Neutrophil (primary cell): ENCODE data around the gene STX12.

ENCODE experiments used
- H3K27ac ChIP-seq: fragments of 200-600 bp; sonication (generic); 2 replicates; pipeline ENCODE4 v1.5.1; 2016; ENCODE audit warnings: mild to moderate bottlenecking, moderate library complexity
- H3K27me3 ChIP-seq: fragments of 200-600 bp; sonication (generic); 2 replicates; pipeline ENCODE4 v1.6.0; 2016; ENCODE audit warnings: mild to moderate bottlenecking
- H3K36me3 ChIP-seq: fragments of 200-600 bp; sonication (generic); 2 replicates; pipeline ENCODE4 v1.5.1; 2017
- H3K4me1 ChIP-seq, 2 experiments: fragments of 200-600 bp in 1 of 2; sonication (generic) in 1 of 2; 1 replicate in 1 of 2; 2 replicates in 1 of 2; pipeline versions ENCODE4 v1.5.1 to v1.6.1; 2013 to 2016; ENCODE audit warnings: low read depth in 1 of 2, low read length in 1 of 2, mild to moderate bottlenecking in 1 of 2, moderate library complexity in 1 of 2; ENCODE audit not compliant: control insufficient read depth in 1 of 2, insufficient read depth in 1 of 2
- H3K4me3 ChIP-seq, 2 experiments: fragments of 200-600 bp in 1 of 2; sonication (generic) in 1 of 2; 1 replicate in 1 of 2; 2 replicates in 1 of 2; pipeline ENCODE4 v1.5.1; 2013 to 2016; ENCODE audit warnings: low read depth in 1 of 2, low read length in 1 of 2, mild to moderate bottlenecking in 1 of 2, moderate library complexity in 1 of 2
- H3K9me3 ChIP-seq: fragments of 200-600 bp; sonication (generic); 2 replicates; pipeline ENCODE4 v1.5.1; 2016
- TF ChIP-seq, protein P1 (sequence below): fragments of 200-600 bp; sonication (generic); IDR thresholded peaks from 2 replicates; pipeline ENCODE4 v1.5.1; 2016; ENCODE audit warnings: antibody characterized with exemption

Gene STX12

DNA sequence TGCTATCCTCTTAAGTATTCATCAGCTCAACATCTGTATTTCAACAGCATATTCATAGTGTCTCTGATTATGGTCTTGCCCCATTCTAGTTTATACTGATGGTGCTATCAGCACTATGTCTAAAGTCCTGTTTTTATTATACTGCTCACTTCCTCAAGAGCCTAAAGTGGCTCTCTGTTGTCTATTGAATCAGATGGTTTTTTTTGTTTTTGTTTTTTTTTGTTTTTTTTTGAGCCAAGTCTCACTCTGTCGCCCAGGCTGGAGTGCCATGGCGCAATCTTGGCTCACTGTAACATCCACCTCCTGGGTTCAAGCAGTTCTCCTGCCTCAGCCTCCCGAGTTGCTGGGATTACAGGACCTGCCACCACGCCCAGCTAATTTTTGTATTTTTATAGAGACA, 6.1 kb downstream of the STX12 start:
- TF ChIP-seq, protein P1, sequence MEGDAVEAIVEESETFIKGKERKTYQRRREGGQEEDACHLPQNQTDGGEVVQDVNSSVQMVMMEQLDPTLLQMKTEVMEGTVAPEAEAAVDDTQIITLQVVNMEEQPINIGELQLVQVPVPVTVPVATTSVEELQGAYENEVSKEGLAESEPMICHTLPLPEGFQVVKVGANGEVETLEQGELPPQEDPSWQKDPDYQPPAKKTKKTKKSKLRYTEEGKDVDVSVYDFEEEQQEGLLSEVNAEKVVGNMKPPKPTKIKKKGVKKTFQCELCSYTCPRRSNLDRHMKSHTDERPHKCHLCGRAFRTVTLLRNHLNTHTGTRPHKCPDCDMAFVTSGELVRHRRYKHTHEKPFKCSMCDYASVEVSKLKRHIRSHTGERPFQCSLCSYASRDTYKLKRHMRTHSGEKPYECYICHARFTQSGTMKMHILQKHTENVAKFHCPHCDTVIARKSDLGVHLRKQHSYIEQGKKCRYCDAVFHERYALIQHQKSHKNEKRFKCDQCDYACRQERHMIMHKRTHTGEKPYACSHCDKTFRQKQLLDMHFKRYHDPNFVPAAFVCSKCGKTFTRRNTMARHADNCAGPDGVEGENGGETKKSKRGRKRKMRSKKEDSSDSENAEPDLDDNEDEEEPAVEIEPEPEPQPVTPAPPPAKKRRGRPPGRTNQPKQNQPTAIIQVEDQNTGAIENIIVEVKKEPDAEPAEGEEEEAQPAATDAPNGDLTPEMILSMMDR = no peak
- Histone ChIP-seq H3K27ac (no peak overlapping the region), H3K36me3 (peaks cover 17% of the 10 kb centered on the region), H3K4me1 (peaks cover 6% of the 10 kb centered on the region in 2 experiments), H3K4me3 (no peak overlapping the region), H3K9me3 (no peaks in the 10 kb centered on the region), H3K27me3 (no peaks in the 10 kb centered on the region)

DNA sequence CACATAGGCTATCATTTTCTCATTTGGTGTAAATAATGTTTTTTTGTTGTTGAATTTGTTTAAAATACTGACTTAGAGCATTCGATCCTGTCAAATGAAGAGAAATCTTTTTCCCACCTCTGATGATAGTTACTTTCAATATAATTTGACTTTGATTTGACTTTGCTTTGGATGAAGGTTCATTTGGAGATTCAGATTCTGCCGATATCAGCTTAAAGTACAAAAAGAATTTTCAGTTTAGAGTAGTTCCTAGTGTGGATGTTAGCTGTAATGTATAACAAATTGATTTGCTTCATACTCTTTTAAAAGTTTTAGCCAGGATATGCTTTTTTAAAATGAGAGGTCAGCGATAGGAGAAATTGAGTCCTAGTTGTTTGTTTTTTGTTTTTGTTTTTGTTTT, 9.9 kb downstream of the STX12 start:
- H3K4me1 ChIP-seq = no peaks in the 10 kb centered on the region
- peaks cover 6% of the 10 kb centered on the region for H3K36me3 ChIP-seq
- H3K27ac ChIP-seq = no peak overlapping the region
- TF ChIP-seq, protein P1 = no peak
- H3K9me3 ChIP-seq = no peaks in the 10 kb centered on the region
- H3K27me3 ChIP-seq = no peaks in the 10 kb centered on the region
- no peak overlapping the region for H3K4me3 ChIP-seq

DNA sequence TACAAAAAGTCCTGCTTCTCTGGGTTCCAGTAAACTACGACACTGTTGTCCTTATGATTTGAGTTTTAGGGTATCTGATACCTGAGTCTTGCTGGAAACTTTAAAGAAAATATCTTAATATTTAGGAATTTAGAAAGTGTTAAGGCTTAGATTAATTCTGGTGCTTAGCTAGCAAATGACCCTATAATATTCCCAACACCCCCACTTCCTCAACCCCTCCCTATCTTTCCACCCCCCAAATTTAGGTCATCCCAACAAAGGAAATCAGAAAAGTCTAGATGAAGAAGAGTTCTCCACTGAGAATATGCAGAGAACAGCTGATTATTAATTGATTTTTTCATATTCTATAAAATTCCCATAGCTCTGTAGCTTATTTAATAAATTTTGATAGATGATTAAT, 11.7 kb downstream of the STX12 start:
- TF ChIP-seq, protein P1 = no peak

DNA sequence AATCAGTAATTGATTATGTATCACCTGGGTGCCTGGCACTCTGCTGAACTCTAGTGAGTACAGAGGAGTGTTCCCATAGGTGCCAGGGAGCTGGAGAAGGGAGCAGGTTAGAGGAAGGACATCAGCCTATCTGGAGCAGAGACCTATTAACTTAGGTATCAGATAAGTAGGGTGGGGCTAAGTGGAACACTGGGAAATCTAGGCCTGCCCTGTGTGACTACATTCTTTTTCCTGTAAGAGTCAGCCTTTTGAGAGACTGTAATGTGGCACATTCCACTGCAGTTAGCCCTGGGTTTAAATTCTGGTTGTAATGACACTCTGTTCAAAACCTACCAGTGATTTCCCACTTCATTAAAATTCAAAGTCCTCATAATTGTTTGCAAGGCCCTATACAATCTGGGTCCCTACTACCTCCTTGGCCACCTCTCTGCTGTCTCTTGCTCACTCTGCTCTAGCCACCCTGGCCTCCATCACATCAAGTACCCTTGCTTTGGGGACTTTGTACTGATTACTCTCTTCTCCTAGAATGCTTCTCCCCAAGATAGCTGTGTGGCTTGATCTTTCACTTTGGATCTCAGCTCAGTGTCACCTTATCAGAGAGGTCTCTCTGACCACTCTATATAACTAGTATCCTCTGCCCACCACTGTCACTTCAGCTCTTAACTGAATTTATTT, 12.9 kb downstream of the STX12 start:
- Histone ChIP-seq H3K27me3 (no peaks in the 10 kb centered on the region), H3K4me3 (no peak overlapping the region), H3K36me3 (peaks cover 14% of the 10 kb centered on the region), H3K9me3 (no peaks in the 10 kb centered on the region), H3K27ac (no peak overlapping the region), H3K4me1 (peaks cover 10 to 13% of the 10 kb centered on the region in 2 experiments)
- TF ChIP-seq, protein P1 = no peak

More for the DNA sequence above, 11.7 kb downstream of the STX12 start:
- Histone ChIP-seq H3K9me3 (no peaks in the 10 kb centered on the region), H3K27ac (no peak overlapping the region), H3K4me3 (no peak overlapping the region), H3K4me1 (peaks cover 8% of the 10 kb centered on the region in 2 experiments), H3K27me3 (no peaks in the 10 kb centered on the region), H3K36me3 (peaks cover 6% of the 10 kb centered on the region)

DNA sequence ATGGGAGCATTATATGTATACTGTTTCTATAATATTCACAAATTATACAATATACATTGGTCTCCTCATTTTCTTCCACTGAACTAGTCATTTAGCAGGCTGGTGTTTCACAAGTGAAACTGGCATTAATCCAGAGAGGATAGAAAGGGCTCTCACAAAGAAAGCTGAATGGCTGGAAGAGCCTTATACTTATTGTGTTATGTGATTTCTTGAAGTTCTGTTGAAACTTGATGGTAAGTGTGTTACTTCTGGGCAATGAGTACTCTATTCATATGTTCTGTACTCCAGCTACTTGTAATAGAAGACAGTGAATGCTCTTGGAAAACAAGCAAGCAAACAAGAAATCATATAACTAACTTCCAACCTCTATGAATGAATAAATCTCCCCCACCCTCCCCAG, 14.9 kb downstream of the STX12 start:
- Histone ChIP-seq H3K9me3 (no peaks in the 10 kb centered on the region), H3K36me3 (peaks cover 18% of the 10 kb centered on the region), H3K27me3 (no peaks in the 10 kb centered on the region), H3K4me3 (no peak overlapping the region), H3K27ac (no peak overlapping the region), H3K4me1 (peaks cover 15 to 17% of the 10 kb centered on the region in 2 experiments)
- TF ChIP-seq, protein P1 = no peak
